Ecto neural progenitor cell (in vitro differentiated cells): ENCODE results near the gene SYK.

ENCODE experiments used
- DNase-seq: peaks from one replicate; pipeline ENCODE4 v3.0.0-alpha.2; 2018; ENCODE audit warnings: low spot score

SYK gene

GRCh38 chr9:90851444-90851843, 49.8 kb downstream of the SYK start:
- DNase-seq: no peak

- DNase-seq: no peak
These were observed 52.3 kb downstream of the SYK start for GRCh38 chr9:90853945-90854344.

- DNase-seq: no peak
These were observed 53.1 kb downstream of the SYK start for GRCh38 chr9:90854637-90855175.

GRCh38 chr9:90855208-90855902, 53.7 kb downstream of the SYK start:
- no peak for DNase-seq

GRCh38 chr9:90857091-90857490, 55.5 kb downstream of the SYK start:
- DNase-seq: no peak

- no peak for DNase-seq
These were observed 56.2 kb downstream of the SYK start for GRCh38 chr9:90857855-90858254.

- DNase-seq: no peak
These were observed 56.9 kb downstream of the SYK start for GRCh38 chr9:90858457-90858901.

- DNase-seq: no peak
These were observed 58.8 kb downstream of the SYK start for GRCh38 chr9:90860382-90860781.

- DNase-seq: no peak
These were observed 59.2 kb downstream of the SYK start for GRCh38 chr9:90860826-90861225.

- no peak for DNase-seq
These were observed 59.8 kb downstream of the SYK start for GRCh38 chr9:90861380-90861779.

GRCh38 chr9:90861826-90862740, 60.5 kb downstream of the SYK start:
- no peak for DNase-seq

GRCh38 chr9:90864779-90865178, 63.2 kb downstream of the SYK start:
- DNase-seq: no peak

- no peak for DNase-seq
These were observed 65.5 kb downstream of the SYK start for GRCh38 chr9:90867101-90867500.

GRCh38 chr9:90868555-90868954, 66.9 kb downstream of the SYK start:
- no peak for DNase-seq

- DNase-seq: no peak
These were observed 67.7 kb downstream of the SYK start for GRCh38 chr9:90869361-90869760.

GRCh38 chr9:90870621-90871326, 69.2 kb downstream of the SYK start:
- no peak for DNase-seq

GRCh38 chr9:90871327-90871935, 69.8 kb downstream of the SYK start:
- DNase-seq: no peak

- no peak for DNase-seq
These were observed 71.2 kb downstream of the SYK start for GRCh38 chr9:90872835-90873294.

GRCh38 chr9:90873422-90873821, 71.8 kb downstream of the SYK start:
- no peak for DNase-seq

- no peak for DNase-seq
These were observed 72.6 kb downstream of the SYK start for GRCh38 chr9:90874194-90874593.

GRCh38 chr9:90878562-90878961, 76.9 kb downstream of the SYK start:
- no peak for DNase-seq

- DNase-seq: no peak
These were observed 78.4 kb downstream of the SYK start for GRCh38 chr9:90880066-90880465.
